H1 (cell line): ENCODE data around the gene IQCK. TPM values are rescaled to one million over a fixed set of nuclear protein-coding genes. Genes with fewer than 3 reads are reported as not detected.
A peak's percentile ranks its signal among the peaks of the same experiment; 100 is the strongest.

Experiments used
- BCL11A ChIP-seq, 2 experiments: IDR thresholded peaks; one replicate each; pipeline ENCODE4 v1.6.1; 2011; ENCODE audit warnings: low read depth in 2 of 2, low read length in 2 of 2, mild to moderate bottlenecking in 2 of 2
- CTCF ChIP-seq, 3 experiments: IDR thresholded peaks; 1 replicate in 2 of 3; 2 replicates in 1 of 3; pipeline versions ENCODE4 v1.5.1 to v1.6.1; 2011; ENCODE audit warnings: low read length in 3 of 3, mild to moderate bottlenecking in 3 of 3, inconsistent platforms in 2 of 3, low read depth in 1 of 3, moderate library complexity in 1 of 3; ENCODE audit not compliant: insufficient read depth in 1 of 3; ENCODE audit errors: control extremely low read depth in 1 of 3
- E2F6 ChIP-seq: IDR thresholded peaks from 2 replicates; pipeline ENCODE4 v1.6.1; 2012; ENCODE audit warnings: inconsistent platforms
- FOSL1 ChIP-seq: IDR thresholded peaks from 2 replicates; pipeline ENCODE4 v1.6.1; 2011; ENCODE audit warnings: mild to moderate bottlenecking, low read depth, low read length, moderate library complexity; ENCODE audit not compliant: insufficient read depth
- HDAC2 ChIP-seq, 2 experiments: fragments of 300-600 bp in 1 of 2; sonication (generic) in 1 of 2; IDR thresholded peaks; 2 replicates each; pipeline ENCODE4 v1.6.1; 2011 to 2012; ENCODE audit warnings: low read depth in 2 of 2, low read length in 2 of 2, mild to moderate bottlenecking in 2 of 2, moderate library complexity in 2 of 2, borderline replicate concordance in 1 of 2, inconsistent platforms in 1 of 2
- HDAC6 ChIP-seq: IDR thresholded peaks from one replicate; pipeline ENCODE4 v1.7.1; 2012; ENCODE audit warnings: low read depth, mild to moderate bottlenecking, inconsistent platforms, low read length, moderate library complexity
- MAX ChIP-seq: IDR thresholded peaks from 2 replicates; pipeline ENCODE4 v1.6.1; 2012; ENCODE audit warnings: inconsistent platforms
- PHF8 ChIP-seq: fragments of 200-600 bp; sonication (generic); conservative IDR thresholded peaks from 2 replicates; pipeline ENCODE4 v1.7.1; 2012; ENCODE audit warnings: low read depth, mild to moderate bottlenecking, inconsistent platforms, low read length, moderate library complexity
- POLR2A ChIP-seq, 2 experiments: IDR thresholded peaks; 1 replicate in 1 of 2; 2 replicates in 1 of 2; pipeline ENCODE4 v1.6.1; 2011; ENCODE audit warnings: low read depth in 2 of 2, low read length in 2 of 2, mild to moderate bottlenecking in 2 of 2; ENCODE audit errors: control extremely low read depth in 1 of 2
- POU5F1 ChIP-seq: IDR thresholded peaks from 2 replicates; pipeline ENCODE4 v1.6.1; 2011; ENCODE audit warnings: low read depth, mild to moderate bottlenecking, low read length, moderate library complexity
- SAP30 ChIP-seq: fragments of 300-600 bp; sonication (generic); IDR thresholded peaks from 2 replicates; pipeline ENCODE4 v1.7.1; 2012; ENCODE audit warnings: low read length, moderate library complexity, mild to moderate bottlenecking, inconsistent platforms; ENCODE audit not compliant: insufficient read depth, insufficient replicate concordance
- polyA plus RNA-seq, 7 experiments: library from polyadenylated mRNA; depleted of rRNA in 3 of 7; stranded (reverse) in 5 of 7; unstranded in 2 of 7; fragments of >200 nt in 5 of 7; fragments of 200-250 nt in 2 of 7; gene quantifications; 1 replicate in 5 of 7; 2 replicates in 1 of 7; 4 replicates in 1 of 7; pipeline versions ENCODE4 v1.2.1 to v1.2.3, GENCODE V29; 2011 to 2013; ENCODE audit warnings: missing spikeins in 2 of 7, mixed read lengths in 2 of 7
- total RNA-seq: library from RNA; stranded (reverse); fragmentation: NEBNext Ultra II Directional; extraction: Animal tissue kit (Norgen Biotek cat#: 25700); gene quantifications from 2 replicates; pipeline ENCODE4 v1.2.1, GENCODE V29; 2021

IQCK gene
- total and polyA plus RNA-seq, 2 of the 8 experiments (the other 6 are each of a cell fraction or from before 2014, with no cell fraction given), result 6.2 to 9.3 TPM

GRCh38 chr16:19879241-19879792 lies 161.2 kb downstream of the IQCK start (continued):
- TF ChIP-seq CTCF (IDR thresholded peaks at IDR 0.05; ENCODE audit: control extremely low read depth in 1 of 3, insufficient read depth in 1 of 3, low read depth in 1 of 3, low read length in 3 of 3), result peak in 2 of 3 experiments; percentile 32 to 48; a peak in 2 of 4 replicates
- TF ChIP-seq MAX, result peak; percentile 96
- no peak for TF ChIP-seq BCL11A (IDR thresholded peaks at IDR 0.05; ENCODE audit: low read depth in 2 of 2, low read length in 2 of 2)
- no peak for TF ChIP-seq POU5F1
- no peak for TF ChIP-seq SAP30
- no peak for TF ChIP-seq HDAC6
- peak; percentile 65 for TF ChIP-seq E2F6
- TF ChIP-seq HDAC2 (IDR thresholded peaks at IDR 0.05; ENCODE audit: borderline replicate concordance in 1 of 2, low read depth in 2 of 2, low read length in 2 of 2), result peak in 1 of 2 experiments; percentile 66; a peak in 1 of 4 replicates
- TF ChIP-seq PHF8, result no peak
- 0 out of 3 replicates have a peak, but pooled peaks of 1 of the 2 experiments have one; percentile 23 for TF ChIP-seq POLR2A (IDR thresholded peaks at IDR 0.05; ENCODE audit: control extremely low read depth in 1 of 2, low read depth in 2 of 2, low read length in 2 of 2)
- no peak for TF ChIP-seq FOSL1
